Kidney tubule cell (primary cell): Measurements from ENCODE around the gene HVCN1.
"Not testable (repeated sequence)": the region's sequence is repeated elsewhere in the genome, so short reads cannot be mapped to it uniquely, and the experiment has no call there.

Source experiments
- DNase-seq: peaks from one replicate; pipeline ENCODE4 v3.0.0-alpha.2; 2018; ENCODE audit warnings: low spot score

Gene HVCN1, protein sequence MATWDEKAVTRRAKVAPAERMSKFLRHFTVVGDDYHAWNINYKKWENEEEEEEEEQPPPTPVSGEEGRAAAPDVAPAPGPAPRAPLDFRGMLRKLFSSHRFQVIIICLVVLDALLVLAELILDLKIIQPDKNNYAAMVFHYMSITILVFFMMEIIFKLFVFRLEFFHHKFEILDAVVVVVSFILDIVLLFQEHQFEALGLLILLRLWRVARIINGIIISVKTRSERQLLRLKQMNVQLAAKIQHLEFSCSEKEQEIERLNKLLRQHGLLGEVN

DNA sequence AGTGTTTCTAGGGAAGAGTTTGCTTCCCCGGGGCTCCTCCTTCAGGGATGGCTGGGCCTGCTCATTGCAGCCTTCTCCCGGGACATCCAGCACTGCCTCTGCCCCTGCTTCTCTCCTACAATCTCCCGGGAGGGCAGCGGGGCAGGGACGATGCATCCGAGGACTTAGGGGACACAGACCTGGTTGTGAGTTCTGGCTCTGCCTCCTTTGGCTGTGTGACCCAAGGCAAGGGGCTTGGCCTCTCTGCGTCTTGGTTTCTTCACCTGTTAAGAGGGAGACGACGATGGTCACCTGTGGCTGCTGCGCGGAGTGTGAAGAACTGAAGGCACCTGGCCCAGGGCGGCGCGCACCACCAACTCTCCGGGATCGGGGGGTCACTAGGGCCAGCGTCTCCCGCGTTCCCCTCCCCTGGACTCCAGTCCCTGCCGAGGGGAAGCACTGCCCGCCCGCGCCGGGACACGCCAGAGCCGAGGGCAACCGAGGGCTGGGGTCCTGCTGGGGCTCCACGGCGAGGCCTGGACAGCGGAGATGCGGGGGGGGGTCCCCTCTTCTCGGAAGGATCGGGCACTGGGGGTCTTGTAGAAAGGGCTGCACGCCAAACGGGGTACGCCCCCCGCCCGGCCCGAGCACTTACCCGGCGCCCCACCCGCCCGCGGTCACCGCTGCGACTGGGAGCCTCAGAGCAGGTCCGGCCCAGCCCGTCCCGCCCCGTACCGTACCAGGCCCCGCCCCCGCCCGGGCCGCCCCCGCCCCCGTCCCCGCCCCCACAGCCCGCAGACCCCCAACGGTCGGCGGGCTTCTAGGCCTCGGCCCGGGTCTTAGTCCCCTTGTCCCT, at the start of gene HVCN1:
Gene HVCN1 (minus strand): TSS at position 670 of the 835 bp plus-strand sequence. CDS start 5,870 bp downstream, outside the sequence.
- DNase-seq = no peak

DNA sequence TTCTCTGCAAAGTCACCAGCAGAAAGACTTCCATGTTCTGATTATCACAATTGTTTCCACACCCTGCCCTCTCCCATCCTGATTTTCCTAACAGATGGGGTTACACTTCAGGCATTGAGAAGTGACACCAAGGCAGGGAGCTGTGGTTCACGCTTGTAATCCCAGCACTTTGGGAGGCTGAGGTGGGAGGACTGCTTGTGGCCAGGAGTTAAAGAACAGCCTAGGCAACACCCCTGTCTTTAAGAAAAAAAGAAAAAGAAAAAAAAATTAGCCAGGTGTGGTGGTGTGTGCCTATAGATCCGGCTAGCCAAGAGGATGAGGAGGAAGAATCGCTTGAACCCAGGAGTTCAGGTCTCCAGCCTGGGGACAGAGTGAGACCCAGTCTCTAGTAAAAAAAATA, 48.6 kb upstream of the HVCN1 start:
- no peak for DNase-seq

GRCh38 chr12:110737016-110737415, 48.1 kb upstream of the HVCN1 start:
- DNase-seq = not testable (repeated sequence)

GRCh38 chr12:110733900-110734299, 45.0 kb upstream of the HVCN1 start:
- no peak for DNase-seq

- DNase-seq = no peak
Measured at GRCh38 chr12:110733089-110733715, 44.3 kb upstream of the HVCN1 start.

- DNase-seq = no peak
Measured at GRCh38 chr12:110732572-110732971, 43.7 kb upstream of the HVCN1 start.

- DNase-seq = no peak
Measured at GRCh38 chr12:110731479-110731878, 42.6 kb upstream of the HVCN1 start.

- DNase-seq = no peak
Measured at GRCh38 chr12:110728628-110729027, 39.7 kb upstream of the HVCN1 start.

- no peak for DNase-seq
Measured at GRCh38 chr12:110726708-110727369, 37.9 kb upstream of the HVCN1 start.

DNA sequence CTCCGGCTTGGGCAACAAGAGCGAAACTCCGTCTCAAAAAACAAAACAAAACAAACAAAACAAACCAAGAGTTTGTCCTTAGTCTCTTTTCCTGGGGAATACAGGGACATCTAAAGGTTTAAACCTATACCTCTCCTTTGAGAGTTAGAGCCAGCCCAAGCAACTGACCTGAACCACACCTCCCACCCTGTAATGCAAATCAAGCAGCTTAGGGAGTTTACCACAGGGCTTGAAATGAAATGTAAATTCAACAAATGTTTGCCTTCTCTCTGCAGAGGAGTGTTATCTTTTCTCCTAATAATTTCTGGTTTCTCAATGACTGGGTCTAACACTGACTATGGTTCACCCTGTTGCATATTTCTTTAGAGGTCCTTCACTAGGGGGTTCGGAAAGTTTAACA, 37.1 kb upstream of the HVCN1 start:
- no peak for DNase-seq

DNA sequence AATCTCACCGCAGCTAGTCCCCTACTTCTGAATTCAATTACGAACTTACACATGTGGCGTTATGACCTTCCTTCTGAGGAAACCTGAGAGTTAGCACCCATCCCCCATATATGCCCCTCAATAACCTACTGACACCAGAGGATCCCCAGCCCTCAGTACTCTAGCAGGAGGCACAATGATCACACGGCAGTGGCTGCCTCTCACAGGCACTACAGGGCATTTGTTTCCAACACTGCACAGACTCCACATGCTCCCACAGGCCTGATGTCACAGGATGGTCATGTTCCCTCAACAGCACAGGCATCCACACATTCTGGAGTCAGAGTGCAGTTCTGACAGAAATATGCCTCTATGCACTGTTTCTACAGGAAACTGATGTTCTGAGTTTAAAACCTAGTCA, 36.4 kb upstream of the HVCN1 start:
- no peak for DNase-seq

- not testable (repeated sequence) for DNase-seq
Measured at GRCh38 chr12:110722892-110723291, 34.0 kb upstream of the HVCN1 start.

DNA sequence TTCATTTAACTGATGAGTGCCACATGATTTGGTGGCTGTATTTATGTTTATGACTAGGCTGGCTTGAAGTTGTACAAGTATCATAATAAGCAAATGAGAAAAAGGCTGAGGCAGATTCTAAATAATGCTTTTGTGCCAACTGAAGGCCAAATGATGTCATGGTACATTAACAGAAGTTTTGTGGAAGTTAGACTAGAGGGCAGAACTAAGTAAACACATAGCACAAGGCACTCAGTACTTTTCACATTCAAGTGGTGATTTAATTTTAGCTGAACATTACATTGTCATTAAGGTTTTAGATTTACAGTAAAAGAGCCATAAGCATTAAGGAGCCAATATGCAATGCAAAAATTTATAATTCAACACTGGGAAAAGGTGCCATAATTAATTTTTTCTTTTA, 32.7 kb upstream of the HVCN1 start:
- DNase-seq = no peak

DNA sequence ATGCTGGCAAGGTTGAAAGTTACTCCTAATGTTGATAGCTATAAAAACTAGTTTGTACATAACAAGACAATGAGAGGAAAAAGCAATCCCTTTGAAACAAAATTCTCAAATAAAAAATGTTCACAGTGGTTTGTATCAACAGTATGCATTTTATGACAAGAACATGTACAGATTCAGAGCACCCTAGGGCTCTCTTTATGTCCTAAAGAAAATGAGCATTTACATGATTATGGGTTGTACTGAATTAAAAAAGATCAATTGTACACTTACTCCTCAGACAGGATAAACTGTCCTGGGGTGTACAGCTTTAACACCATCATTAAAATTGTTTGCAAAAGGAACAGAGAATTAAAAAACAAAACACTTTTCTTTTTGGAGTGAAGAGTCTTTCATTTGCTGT, 31.6 kb upstream of the HVCN1 start:
- no peak for DNase-seq

DNA sequence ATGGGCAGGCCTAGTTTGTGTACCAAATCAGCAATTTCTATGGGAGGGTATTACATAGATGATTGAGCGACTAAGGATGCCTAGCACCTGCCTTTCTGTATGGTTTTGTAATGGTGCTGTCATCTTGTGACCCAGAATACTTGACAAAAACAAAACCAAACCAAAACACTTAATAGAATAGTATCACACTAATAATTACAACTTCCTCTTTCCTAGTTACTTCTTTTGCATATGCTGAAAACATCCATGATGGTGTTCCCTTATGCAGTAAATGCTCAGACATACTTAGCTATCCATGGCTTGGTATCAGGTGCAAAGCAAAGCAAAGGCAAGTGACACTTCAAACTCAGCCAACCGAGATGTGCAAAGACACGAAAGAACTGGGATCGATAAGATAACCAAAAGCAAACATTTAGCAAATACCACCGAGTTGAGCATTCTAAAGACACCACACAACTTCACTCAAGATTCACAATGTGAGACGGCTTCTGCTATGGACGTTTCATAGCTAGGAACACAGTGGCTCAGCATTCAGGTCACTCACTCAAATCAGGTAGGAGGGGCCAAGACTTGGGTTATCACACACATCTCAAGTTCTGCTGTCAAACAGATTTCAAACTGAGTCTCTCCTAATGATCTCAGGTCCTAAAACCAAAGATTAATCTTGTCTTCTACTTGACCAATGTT, 29.4 kb upstream of the HVCN1 start:
- no peak for DNase-seq

GRCh38 chr12:110717037-110717436, 28.1 kb upstream of the HVCN1 start:
- no peak for DNase-seq

- no peak for DNase-seq
Measured at GRCh38 chr12:110708917-110709316, 20.0 kb upstream of the HVCN1 start.

- no peak for DNase-seq
Measured at GRCh38 chr12:110705309-110705708, 16.4 kb upstream of the HVCN1 start.

DNA sequence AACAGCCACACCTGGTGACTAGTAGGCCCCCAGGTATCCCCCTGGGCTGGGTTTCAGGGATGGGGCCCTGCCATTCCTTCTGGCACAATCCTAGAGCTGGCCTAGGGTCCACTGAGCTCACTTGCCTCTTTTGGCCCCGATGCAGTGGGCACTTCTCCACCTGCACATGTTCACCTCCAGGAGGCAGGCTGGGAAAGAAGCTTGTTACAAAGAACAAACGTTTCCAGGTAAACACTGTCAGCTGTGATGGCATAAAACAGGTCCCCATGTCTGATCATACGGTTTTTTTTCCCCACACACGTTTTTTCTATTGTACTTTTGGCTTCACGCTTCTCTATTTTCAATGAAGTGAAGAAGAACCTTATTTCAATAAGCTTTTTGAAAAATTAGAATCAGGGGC, 15.8 kb upstream of the HVCN1 start:
- peak; percentile 23 for DNase-seq

- DNase-seq = no peak
Measured at GRCh38 chr12:110704231-110704630, 15.3 kb upstream of the HVCN1 start.

DNA sequence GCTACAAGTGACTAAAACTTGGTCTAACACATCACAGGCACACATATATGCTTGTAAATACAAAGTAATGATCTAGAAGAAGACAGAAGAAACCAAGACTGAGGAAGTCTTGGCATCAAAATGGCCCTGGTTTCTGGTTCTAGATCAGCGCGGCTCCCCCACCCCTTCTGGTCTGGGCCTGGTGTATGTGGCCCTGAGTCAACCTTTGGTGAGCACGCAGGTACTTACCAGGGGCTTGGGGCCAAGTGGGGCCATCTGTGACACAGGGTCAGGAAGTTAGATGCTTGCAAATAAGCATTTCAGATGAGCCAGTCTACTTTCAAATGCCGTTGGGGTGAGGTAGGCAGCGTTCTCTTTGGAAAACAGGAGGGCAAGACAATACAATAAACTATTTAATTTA, 13.2 kb upstream of the HVCN1 start:
- no peak for DNase-seq
